Activated naive CD8-positive, alpha-beta T cell treated with anti-CD3 and anti-CD28 coated beads, Interleukin-2, amount 50 U/mL, for 24 hours (primary cell): ENCODE measurements around the gene THAP7.

ENCODE experiments used
- ATAC-seq: fragments of 150-1000 bp; cut with Tn5 transposase; one replicate; pipeline ENCODE4 v1.10.0; 2021
- DNase-seq: peaks from one replicate; pipeline ENCODE4 v3.0.0; 2021
- H3K27ac Mint-ChIP-seq: one replicate; pipeline ENCODE4 v1.8.0; 2021; ENCODE audit warnings: mild to moderate bottlenecking, mixed read lengths
- H3K27me3 Mint-ChIP-seq: one replicate; pipeline ENCODE4 v1.8.0; 2021; ENCODE audit warnings: mixed read lengths
- H3K36me3 Mint-ChIP-seq: one replicate; pipeline ENCODE4 v1.8.0; 2021; ENCODE audit warnings: low read depth, mixed read lengths
- H3K4me1 Mint-ChIP-seq: one replicate; pipeline ENCODE4 v1.8.0; 2021; ENCODE audit warnings: mixed read lengths
- H3K4me3 Mint-ChIP-seq: one replicate; pipeline ENCODE4 v1.8.0; 2021; ENCODE audit warnings: mild to moderate bottlenecking, moderate library complexity, mixed read lengths
- H3K9me3 Mint-ChIP-seq: one replicate; pipeline ENCODE4 v1.8.0; 2021; ENCODE audit warnings: mixed read lengths

Gene THAP7

DNA sequence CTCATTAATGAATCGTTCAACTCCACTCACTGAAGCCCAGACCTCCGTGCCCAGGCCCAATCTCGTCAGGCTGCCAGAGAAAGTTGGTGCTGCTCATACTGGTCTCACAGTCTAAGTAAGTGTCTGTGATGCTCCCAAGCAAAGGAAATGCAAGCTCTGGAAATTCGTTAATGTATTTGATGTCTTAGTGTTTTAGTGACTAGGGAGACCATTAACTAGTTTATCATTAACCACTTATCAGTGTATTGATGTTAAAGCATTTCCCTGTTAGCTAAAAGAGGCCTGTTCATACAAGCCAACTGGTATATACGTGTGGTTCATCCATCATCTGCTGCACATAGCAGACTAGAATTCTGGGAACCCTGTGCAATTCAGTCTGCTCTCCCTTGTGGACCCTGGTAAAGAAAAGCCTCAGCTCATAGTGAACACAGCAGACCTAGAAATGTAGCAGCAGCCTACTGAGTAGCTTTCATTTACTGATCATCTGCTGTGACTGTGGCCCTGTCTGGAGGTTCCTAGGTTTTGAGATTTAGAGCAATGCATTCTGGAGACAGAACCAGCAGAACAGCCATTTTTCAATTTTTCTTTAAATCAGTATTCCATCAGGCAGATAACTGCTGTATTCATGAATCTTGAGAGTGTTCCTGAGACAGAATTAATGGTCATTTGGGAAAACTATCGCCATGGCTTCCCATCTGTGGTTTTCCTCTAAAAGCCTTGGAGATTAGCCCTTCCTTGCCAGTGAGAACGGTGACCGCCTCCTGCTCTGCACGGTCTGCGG lies 50.6 kb downstream of the THAP7 start:
- H3K4me1 Mint-ChIP-seq = peaks cover 19% of the 10 kb centered on the region
- no peak overlapping the region for H3K4me3 Mint-ChIP-seq
- ATAC-seq (no peak), DNase-seq (no peak)
- H3K27ac Mint-ChIP-seq = no peak overlapping the region
- no peaks in the 10 kb centered on the region for H3K9me3 Mint-ChIP-seq
- H3K36me3 Mint-ChIP-seq = peaks cover 25% of the 10 kb centered on the region
- peaks cover 2% of the 10 kb centered on the region for H3K27me3 Mint-ChIP-seq

- H3K27me3 Mint-ChIP-seq = no peaks in the 10 kb centered on the region
- H3K36me3 Mint-ChIP-seq = peaks cover 29% of the 10 kb centered on the region
- no peaks in the 10 kb centered on the region for H3K9me3 Mint-ChIP-seq
- DNase-seq (no peak), ATAC-seq (no peak)
- H3K27ac Mint-ChIP-seq = peak overlapping the region; percentile 4
- H3K4me1 Mint-ChIP-seq = peaks cover 29% of the 10 kb centered on the region
- no peak overlapping the region for H3K4me3 Mint-ChIP-seq
These were observed 52.2 kb downstream of the THAP7 start for GRCh38 chr22:20949698-20950183.
